Body of pancreas (tissue), 4 donors: ENCODE measurements around the gene EXOC1.
"Not testable (repeated sequence)": the region's sequence is repeated elsewhere in the genome, so short reads cannot be mapped to it uniquely, and the experiment has no call there.

Experiments
- CTCF ChIP-seq, 7 experiments: fragments of 450-650 bp in 4 of 7; fragments of 200-600 bp in 3 of 7; sonication (generic) in 3 of 7; IDR thresholded peaks; one replicate each; pipeline ENCODE4 v1.5.1; 2016 to 2019; ENCODE audit warnings: antibody characterized with exemption in 7 of 7
- POLR2A ChIP-seq, 3 donors: fragments of 450-650 bp; IDR thresholded peaks; one replicate each; pipeline ENCODE4 v1.6.1; 2016; ENCODE audit warnings: antibody characterized with exemption in 3 of 3, mild to moderate bottlenecking in 2 of 3

- not testable (repeated sequence) for TF ChIP-seq CTCF, POLR2A (IDR thresholded peaks at IDR 0.05)
These were observed 11.8 kb upstream of the EXOC1 start for GRCh38 chr4:55841373-55842239.
